ENCODE data around the gene CD84. TPM values are rescaled to one million over a fixed set of nuclear protein-coding genes. Genes with fewer than 3 reads are reported as not detected.

CD84 gene
- total RNA-seq, 2 donors from 2014 or later, result 1.2 to 6.7 TPM

DNA sequence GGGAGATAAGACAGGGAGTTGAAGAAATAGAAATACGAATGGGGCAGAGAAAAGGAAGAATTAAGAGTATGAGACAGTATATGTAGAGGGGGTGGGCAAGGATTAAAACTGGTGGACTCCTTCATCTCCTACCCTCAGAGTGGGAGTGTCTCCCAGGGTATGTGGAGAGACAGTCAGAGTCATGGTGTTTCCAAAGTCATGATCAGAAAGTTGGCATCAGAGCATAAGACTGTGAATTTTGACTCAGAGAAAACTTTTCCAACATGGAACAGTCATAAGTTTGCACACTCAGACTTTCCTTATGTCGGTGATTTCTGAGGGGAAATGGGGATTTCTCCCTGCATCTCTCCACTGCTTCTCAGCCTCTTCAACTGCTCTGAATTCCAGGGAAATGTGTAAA lies 2.4 kb downstream of the CD84 start:
- intact Hi-C loops (cut with DNase I), result no loop called here
- no peak overlapping the region for H3K27ac ChIP-seq
- no peaks in the 10 kb centered on the region for H3K9me3 ChIP-seq
- TF ChIP-seq, protein P1, sequence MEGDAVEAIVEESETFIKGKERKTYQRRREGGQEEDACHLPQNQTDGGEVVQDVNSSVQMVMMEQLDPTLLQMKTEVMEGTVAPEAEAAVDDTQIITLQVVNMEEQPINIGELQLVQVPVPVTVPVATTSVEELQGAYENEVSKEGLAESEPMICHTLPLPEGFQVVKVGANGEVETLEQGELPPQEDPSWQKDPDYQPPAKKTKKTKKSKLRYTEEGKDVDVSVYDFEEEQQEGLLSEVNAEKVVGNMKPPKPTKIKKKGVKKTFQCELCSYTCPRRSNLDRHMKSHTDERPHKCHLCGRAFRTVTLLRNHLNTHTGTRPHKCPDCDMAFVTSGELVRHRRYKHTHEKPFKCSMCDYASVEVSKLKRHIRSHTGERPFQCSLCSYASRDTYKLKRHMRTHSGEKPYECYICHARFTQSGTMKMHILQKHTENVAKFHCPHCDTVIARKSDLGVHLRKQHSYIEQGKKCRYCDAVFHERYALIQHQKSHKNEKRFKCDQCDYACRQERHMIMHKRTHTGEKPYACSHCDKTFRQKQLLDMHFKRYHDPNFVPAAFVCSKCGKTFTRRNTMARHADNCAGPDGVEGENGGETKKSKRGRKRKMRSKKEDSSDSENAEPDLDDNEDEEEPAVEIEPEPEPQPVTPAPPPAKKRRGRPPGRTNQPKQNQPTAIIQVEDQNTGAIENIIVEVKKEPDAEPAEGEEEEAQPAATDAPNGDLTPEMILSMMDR (IDR thresholded peaks at IDR 0.05), result no peak
- TF ChIP-seq POLR2AphosphoS5 (IDR thresholded peaks at IDR 0.05) (no peak), POLR2A (IDR thresholded peaks at IDR 0.05) (no peak)
- H3K27me3 ChIP-seq (replicated peaks; ENCODE audit: insufficient read depth), result no peaks in the 10 kb centered on the region
- H3K36me3 ChIP-seq, result no peaks in the 10 kb centered on the region
- 91% methylated on average over 1 of the region's 2 CpGs for WGBS
- no peak for DNase-seq (ENCODE audit: low spot score)
- no peaks in the 10 kb centered on the region for H3K4me1 ChIP-seq (replicated peaks)
- no peak overlapping the region for H3K4me3 ChIP-seq

DNA sequence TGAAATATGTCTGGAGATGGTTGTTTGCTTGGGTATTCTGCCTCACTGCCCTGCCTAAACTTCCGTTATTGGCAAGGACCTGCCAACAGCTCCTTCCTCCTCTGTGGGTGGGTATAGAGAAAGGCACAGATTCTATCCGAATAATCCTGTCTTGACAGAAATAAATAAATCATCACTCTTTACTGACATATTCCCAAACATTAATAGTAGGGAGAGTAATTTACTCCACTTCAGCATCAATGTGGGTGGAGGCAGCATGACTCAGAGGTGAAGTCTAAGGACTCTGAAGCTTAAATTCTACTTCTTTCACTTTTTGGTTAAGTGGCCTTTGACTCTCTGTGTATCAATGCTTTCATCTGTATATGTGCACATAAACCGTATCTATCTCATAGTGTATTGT lies 2.9 kb downstream of the CD84 start:
- H3K27ac ChIP-seq, result no peak overlapping the region
- WGBS, result 68% methylated on average over 3 of the region's 3 CpGs

DNA sequence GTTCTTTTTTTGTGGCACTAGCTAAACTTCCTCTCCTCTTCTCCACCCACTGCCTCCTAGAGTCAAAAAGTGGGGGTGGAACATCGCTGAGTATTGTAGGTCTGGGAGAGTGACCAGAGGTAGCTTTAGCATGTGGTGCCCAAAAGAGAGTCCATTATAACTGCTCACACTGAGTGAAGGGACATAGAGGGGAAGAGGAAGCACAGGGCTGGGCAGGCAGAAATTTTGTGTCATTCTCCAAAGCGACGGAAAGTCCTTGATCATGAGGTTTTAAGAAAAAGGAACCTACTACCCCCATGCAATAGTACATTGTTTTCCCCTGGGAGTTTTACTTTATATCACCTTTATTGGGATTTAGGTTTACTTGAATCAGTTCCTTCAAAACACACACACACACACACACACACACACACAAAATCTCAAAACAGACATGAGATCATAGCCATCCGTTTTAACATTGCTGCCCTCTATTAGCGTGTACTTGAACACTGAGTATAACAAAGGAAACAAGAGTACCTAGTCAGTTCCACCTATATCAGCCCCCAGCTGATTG lies 4.1 kb downstream of the CD84 start:
- TF ChIP-seq POLR2A (IDR thresholded peaks at IDR 0.05), result no peak
- H3K27ac ChIP-seq, result no peak overlapping the region
- H3K27me3 ChIP-seq (replicated peaks; ENCODE audit: insufficient read depth), result no peaks in the 10 kb centered on the region
- no peak for DNase-seq (ENCODE audit: low spot score)
- H3K9me3 ChIP-seq, result no peaks in the 10 kb centered on the region
- no peaks in the 10 kb centered on the region for H3K4me1 ChIP-seq (replicated peaks)
- intact Hi-C loops (cut with DNase I), result no loop called here
- no peak overlapping the region for H3K4me3 ChIP-seq
- WGBS, result 72% methylated on average over 5 of the region's 5 CpGs
- H3K36me3 ChIP-seq, result no peaks in the 10 kb centered on the region

More for the DNA sequence above, 2.9 kb downstream of the CD84 start:
- Histone ChIP-seq H3K9me3 (no peaks in the 10 kb centered on the region), H3K27me3 (replicated peaks; ENCODE audit: insufficient read depth) (no peaks in the 10 kb centered on the region), H3K4me3 (no peak overlapping the region), H3K36me3 (no peaks in the 10 kb centered on the region), H3K4me1 (replicated peaks) (no peaks in the 10 kb centered on the region)
- TF ChIP-seq, protein P1 (IDR thresholded peaks at IDR 0.05), result no peak
- TF ChIP-seq POLR2AphosphoS5 (IDR thresholded peaks at IDR 0.05), result no peak
- no peak for TF ChIP-seq POLR2A (IDR thresholded peaks at IDR 0.05)
- no peak for DNase-seq (ENCODE audit: low spot score)
- intact Hi-C loops (cut with DNase I), result no loop called here

DNA sequence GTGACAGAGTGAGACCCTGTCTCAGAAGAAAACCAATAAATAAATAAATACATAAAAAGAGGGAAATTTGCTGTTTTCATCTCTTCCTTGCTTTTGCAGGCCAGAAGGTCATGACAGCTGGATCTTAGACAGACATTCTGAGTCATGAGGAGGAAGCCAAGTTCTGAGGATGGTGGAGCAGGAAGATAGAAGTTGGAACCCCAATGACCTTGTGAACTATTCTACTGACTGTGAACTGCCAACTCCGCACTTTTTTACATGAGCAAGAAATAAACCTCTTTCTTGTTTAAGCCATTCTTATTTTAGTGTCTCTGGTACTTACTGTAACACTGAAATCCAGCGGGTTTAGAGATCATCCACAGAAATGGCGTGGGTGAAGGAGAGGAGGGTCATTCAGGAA lies 8.5 kb downstream of the CD84 start:
- DNase-seq (ENCODE audit: low spot score), result no peak
- intact Hi-C loops (cut with DNase I), result no loop called here
- WGBS, result 93% methylated on average over 3 of the region's 3 CpGs

DNA sequence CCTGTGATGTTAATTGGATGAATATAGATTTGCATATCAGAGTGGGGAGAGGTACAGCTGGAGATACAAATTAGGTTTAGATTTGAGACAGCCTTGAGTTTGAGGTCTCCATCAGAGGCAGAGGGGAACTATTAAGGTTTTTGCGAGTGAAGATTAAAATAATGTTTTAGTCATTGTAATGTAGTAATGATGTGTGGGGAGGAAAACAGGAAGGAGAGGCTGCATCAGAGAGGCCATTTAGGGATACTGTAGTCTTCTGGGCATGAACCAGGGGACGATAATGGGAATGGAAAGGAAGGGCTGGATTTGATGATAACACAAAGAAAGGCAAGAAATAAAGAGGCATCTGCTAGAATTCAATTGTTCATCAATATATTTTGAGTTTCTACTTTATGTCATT lies 9.5 kb downstream of the CD84 start:
- TF ChIP-seq POLR2A (IDR thresholded peaks at IDR 0.05), result no peak
- TF ChIP-seq, protein P1 (IDR thresholded peaks at IDR 0.05), result no peak
- no peak for TF ChIP-seq POLR2AphosphoS5 (IDR thresholded peaks at IDR 0.05)
- Histone ChIP-seq H3K9me3 (no peaks in the 10 kb centered on the region), H3K36me3 (no peaks in the 10 kb centered on the region), H3K27ac (no peak overlapping the region), H3K27me3 (replicated peaks; ENCODE audit: insufficient read depth) (no peaks in the 10 kb centered on the region), H3K4me1 (replicated peaks) (no peaks in the 10 kb centered on the region), H3K4me3 (no peak overlapping the region)
- 89% methylated on average over 2 of the region's 2 CpGs for WGBS
- no peak for DNase-seq (ENCODE audit: low spot score)
- intact Hi-C loops (cut with DNase I), result no loop called here

More for the DNA sequence above, 8.5 kb downstream of the CD84 start:
- no peak overlapping the region for H3K27ac ChIP-seq
- no peaks in the 10 kb centered on the region for H3K27me3 ChIP-seq (replicated peaks; ENCODE audit: insufficient read depth)
- no peak overlapping the region for H3K4me3 ChIP-seq
- TF ChIP-seq, protein P1 (IDR thresholded peaks at IDR 0.05), result no peak
- TF ChIP-seq POLR2A (IDR thresholded peaks at IDR 0.05) (no peak), POLR2AphosphoS5 (IDR thresholded peaks at IDR 0.05) (no peak)
- no peaks in the 10 kb centered on the region for H3K9me3 ChIP-seq
- no peaks in the 10 kb centered on the region for H3K36me3 ChIP-seq
- H3K4me1 ChIP-seq (replicated peaks), result no peaks in the 10 kb centered on the region

Measured in prostate gland (tissue), 2 donors.